Measurements from ENCODE around the gene MEGF8. TPM values are rescaled to one million over a fixed set of nuclear protein-coding genes. Genes with fewer than 3 reads are reported as not detected.

Gene MEGF8
- total and polyA plus RNA-seq, 10 of the 15 experiments (the other 5 are each of a cell fraction or from before 2014, with no cell fraction given): 0.43 to 12.8 (median 2.7) TPM

- Histone ChIP-seq H3K27me3 (replicated peaks in 1 of 2; ENCODE audit: control insufficient read depth in 2 of 2, insufficient read depth in 2 of 2, low read length in 1 of 2) (no peaks in the 10 kb centered on the region), H3K4me2 (ENCODE audit: control insufficient read depth, insufficient read depth) (no peak overlapping the region), H3K79me2 (ENCODE audit: control insufficient read depth, insufficient read depth, low read length) (no peaks in the 10 kb centered on the region), H2AFZ (ENCODE audit: control insufficient read depth, low read depth, low read length) (no peak overlapping the region), H3K9me3 (replicated peaks; ENCODE audit: control insufficient read depth, insufficient read depth, low read length) (no peaks in the 10 kb centered on the region), H3K4me3 (no peak overlapping the region), H3K4me1 (ENCODE audit: control insufficient read depth, insufficient read depth, low read length) (no peaks in the 10 kb centered on the region; the same call in 1 of the 2 replicates), H3K36me3 (ENCODE audit: control insufficient read depth in 2 of 2, insufficient read depth in 2 of 2, low read length in 1 of 2) (peaks cover 0 to 3% of the 10 kb centered on the region in 2 experiments; a peak in 3 of 4 replicates), H3K9ac (ENCODE audit: control insufficient read depth, insufficient read depth, low read length) (no peak overlapping the region), H4K20me1 (ENCODE audit: control insufficient read depth, insufficient read depth) (no peaks in the 10 kb centered on the region), H3K27ac (ENCODE audit: control insufficient read depth, insufficient read depth) (no peak overlapping the region)
- no peak for DNase-seq (ENCODE audit: low read depth, low spot score)
- in situ Hi-C loops (cut with MboI) (no loop called here), intact Hi-C loops (cut with micrococcal nuclease; ENCODE audit: unreplicated experiment) (no loop called here)
- 57% methylated on average over 20 of the region's 21 CpGs for WGBS (ENCODE audit: insufficient coverage, insufficient replicate concordance, low lambda C conversion rate, missing lambda C conversion rate)
- POLR2A ChIA-PET: no interaction called here
- RAD21 ChIA-PET (ENCODE audit: unreplicated experiment): no interaction called here
- no peak for ATAC-seq
- no TSS peak for BruUV-seq (replicated peaks)
- SMC1A ChIA-PET (ENCODE audit: uncharacterized antibody, unreplicated experiment): no interaction called here
- FAIRE-seq: no peak
- CTCF ChIA-PET: no interaction called here
- TF ChIP-seq CTCF (IDR thresholded peaks at IDR 0.05 in 2 of 3, conservative IDR thresholded peaks at IDR 0.05 in 1 of 3; ENCODE audit: control insufficient read depth in 2 of 3, extremely low read depth in 1 of 3, insufficient read depth in 1 of 3, low read depth in 3 of 3, low read length in 3 of 3) (no peak), PML (IDR thresholded peaks at IDR 0.05; ENCODE audit: low read length) (no peak), SMC3 (IDR thresholded peaks at IDR 0.05; ENCODE audit: borderline replicate concordance, low read length) (no peak), CREB1 (IDR thresholded peaks at IDR 0.05; ENCODE audit: low read depth) (no peak), HSF1 (IDR thresholded peaks at IDR 0.05; ENCODE audit: low read depth, low read length) (no peak), REST (IDR thresholded peaks at IDR 0.05; ENCODE audit: low read depth, low read length) (no peak), ZNF274 (IDR thresholded peaks at IDR 0.05; ENCODE audit: insufficient read depth, insufficient read length) (no peak), IKZF2 (IDR thresholded peaks at IDR 0.05) (no peak), YBX1 (IDR thresholded peaks at IDR 0.05) (no peak), CEBPZ (IDR thresholded peaks at IDR 0.05; ENCODE audit: low read depth, low read length) (no peak), FOXM1 (IDR thresholded peaks at IDR 0.05; ENCODE audit: low read depth, low read length) (no peak), SRF (IDR thresholded peaks at IDR 0.05; ENCODE audit: low read depth in 2 of 2, low read length in 2 of 2) (no peak), MXI1 (IDR thresholded peaks at IDR 0.05; ENCODE audit: low read depth, low read length) (no peak)
Observed at GRCh38 chr19:42333975-42334696, 8.7 kb downstream of the MEGF8 start.

Data from GM12878 (cell line).